ENCODE data around the gene ATRAID.

DNA sequence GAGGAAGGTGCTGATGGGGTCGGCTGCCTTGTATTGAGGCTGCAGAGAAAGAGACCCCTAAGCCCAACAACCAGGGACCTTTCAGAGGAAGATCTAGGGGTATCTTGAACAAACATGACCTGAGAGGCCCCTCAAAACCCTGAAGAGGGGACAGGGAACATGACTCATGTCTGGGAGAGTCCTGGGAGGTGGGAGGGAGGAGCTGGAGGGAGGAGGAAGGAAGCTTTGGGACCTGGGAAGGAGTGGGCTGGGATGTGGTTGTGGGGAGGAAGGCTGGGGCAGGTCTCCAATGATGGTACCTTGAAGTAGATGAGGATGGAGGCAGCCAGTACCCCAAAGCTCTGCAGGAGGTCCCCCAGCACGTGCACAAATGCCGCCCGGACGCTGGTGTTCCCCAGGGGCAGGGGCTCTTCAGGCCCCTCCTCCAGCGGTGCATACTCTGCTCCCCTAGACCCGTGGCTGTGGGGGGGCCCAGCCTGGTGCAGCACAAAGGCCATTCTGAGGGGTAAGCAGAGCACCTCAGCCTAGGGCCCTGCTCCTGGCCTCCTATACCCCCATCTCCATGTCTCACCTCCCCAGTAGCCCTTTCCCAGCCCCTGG is 45.1 kb downstream of the ATRAID start:
- TF ChIP-seq, protein P1, sequence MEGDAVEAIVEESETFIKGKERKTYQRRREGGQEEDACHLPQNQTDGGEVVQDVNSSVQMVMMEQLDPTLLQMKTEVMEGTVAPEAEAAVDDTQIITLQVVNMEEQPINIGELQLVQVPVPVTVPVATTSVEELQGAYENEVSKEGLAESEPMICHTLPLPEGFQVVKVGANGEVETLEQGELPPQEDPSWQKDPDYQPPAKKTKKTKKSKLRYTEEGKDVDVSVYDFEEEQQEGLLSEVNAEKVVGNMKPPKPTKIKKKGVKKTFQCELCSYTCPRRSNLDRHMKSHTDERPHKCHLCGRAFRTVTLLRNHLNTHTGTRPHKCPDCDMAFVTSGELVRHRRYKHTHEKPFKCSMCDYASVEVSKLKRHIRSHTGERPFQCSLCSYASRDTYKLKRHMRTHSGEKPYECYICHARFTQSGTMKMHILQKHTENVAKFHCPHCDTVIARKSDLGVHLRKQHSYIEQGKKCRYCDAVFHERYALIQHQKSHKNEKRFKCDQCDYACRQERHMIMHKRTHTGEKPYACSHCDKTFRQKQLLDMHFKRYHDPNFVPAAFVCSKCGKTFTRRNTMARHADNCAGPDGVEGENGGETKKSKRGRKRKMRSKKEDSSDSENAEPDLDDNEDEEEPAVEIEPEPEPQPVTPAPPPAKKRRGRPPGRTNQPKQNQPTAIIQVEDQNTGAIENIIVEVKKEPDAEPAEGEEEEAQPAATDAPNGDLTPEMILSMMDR (IDR thresholded peaks at IDR 0.05) = no peak
- no peak for TF ChIP-seq POLR2AphosphoS5 (IDR thresholded peaks at IDR 0.05)
- TF ChIP-seq EP300 (IDR thresholded peaks at IDR 0.05) = no peak

Measured in upper lobe of left lung (tissue), 4 donors.